GM18508 (cell line): Measurements from ENCODE around the gene NAGPA.
"Not testable (repeated sequence)": the region's sequence is repeated elsewhere in the genome, so short reads cannot be mapped to it uniquely, and the experiment has no call there.

Source experiments
- ATAC-seq: cut with Tn5 transposase; IDR thresholded peaks from one replicate; pipeline ENCODE4 v1.9.1; 2021; ENCODE audit warnings: moderate number of reproducible peaks; ENCODE audit not compliant: insufficient read depth, unreplicated experiment

Gene NAGPA, protein sequence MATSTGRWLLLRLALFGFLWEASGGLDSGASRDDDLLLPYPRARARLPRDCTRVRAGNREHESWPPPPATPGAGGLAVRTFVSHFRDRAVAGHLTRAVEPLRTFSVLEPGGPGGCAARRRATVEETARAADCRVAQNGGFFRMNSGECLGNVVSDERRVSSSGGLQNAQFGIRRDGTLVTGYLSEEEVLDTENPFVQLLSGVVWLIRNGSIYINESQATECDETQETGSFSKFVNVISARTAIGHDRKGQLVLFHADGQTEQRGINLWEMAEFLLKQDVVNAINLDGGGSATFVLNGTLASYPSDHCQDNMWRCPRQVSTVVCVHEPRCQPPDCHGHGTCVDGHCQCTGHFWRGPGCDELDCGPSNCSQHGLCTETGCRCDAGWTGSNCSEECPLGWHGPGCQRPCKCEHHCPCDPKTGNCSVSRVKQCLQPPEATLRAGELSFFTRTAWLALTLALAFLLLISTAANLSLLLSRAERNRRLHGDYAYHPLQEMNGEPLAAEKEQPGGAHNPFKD

GRCh38 chr16:5033256-5034166 is at the start of gene NAGPA:
TSS of gene NAGPA (minus strand) at chr16:5033935. CDS start at chr16:5033914, 21 bp downstream.
- no peak for ATAC-seq

GRCh38 chr16:5080996-5081395 is 47.3 kb upstream of the NAGPA start:
- not testable (repeated sequence) for ATAC-seq

DNA sequence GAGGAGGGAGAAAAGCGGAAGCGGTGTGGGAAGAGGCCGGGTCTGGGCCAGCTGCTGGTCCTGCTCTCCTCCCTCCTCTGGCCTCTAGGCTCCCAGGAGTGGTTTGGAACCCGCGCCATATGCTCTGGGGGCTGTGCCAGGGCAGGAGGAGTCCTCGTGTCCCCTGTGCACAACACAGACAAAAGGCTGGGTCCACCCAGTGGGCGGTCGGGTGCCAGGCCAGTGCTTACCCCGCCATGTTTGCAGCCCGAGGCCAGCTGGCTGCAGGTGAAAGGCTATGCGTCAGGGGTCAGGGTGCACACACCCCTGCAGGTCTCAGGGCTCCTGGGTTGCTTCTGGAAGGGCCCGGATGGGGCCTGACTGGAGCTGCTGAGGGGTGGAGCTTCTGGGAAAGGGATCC is 46.7 kb upstream of the NAGPA start:
- not testable (repeated sequence) for ATAC-seq

- no peak for ATAC-seq
These were observed 44.9 kb upstream of the NAGPA start for GRCh38 chr16:5078626-5079025.

DNA sequence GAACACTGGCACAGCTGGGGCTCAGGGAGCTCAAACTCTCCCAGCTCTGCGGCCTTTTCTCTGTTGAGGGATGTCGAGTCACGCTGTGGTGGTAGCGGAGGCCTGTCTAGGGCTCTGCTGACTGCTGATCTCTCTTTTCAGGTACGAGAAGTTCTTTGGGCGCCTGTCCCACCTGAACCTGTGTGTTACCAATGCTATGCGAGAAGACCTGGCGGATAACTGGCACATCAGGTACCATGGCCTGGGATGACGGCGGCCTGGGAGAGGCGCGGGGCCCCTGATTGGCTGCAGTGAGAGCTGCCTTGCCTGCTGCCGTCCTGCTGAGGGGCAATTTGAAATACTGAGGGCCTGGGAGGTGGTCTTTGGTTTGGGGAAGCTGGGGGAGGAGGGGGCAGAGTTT is 43.6 kb upstream of the NAGPA start:
- ATAC-seq, result no peak

GRCh38 chr16:5075637-5076036 is 41.9 kb upstream of the NAGPA start:
- ATAC-seq, result no peak

DNA sequence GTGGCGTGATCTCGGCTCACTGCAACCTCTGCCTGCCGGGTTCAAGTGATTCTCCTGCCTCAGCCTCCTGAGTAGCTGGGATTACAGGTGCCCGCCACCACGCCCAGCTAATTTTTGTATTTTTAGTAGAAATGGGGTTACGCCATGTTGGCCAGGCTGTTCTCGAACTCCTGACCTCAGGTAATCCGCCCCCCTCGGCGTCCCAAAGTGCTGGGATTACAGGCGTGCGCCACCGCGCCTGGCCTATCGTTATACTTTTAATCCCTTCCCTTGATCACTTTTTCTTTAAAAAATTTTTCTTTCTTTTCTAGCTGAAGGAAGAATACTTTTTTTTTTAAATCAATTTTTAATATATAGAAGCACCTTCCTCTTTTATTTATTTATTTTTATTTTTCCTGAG is 40.0 kb upstream of the NAGPA start:
- not testable (repeated sequence) for ATAC-seq

DNA sequence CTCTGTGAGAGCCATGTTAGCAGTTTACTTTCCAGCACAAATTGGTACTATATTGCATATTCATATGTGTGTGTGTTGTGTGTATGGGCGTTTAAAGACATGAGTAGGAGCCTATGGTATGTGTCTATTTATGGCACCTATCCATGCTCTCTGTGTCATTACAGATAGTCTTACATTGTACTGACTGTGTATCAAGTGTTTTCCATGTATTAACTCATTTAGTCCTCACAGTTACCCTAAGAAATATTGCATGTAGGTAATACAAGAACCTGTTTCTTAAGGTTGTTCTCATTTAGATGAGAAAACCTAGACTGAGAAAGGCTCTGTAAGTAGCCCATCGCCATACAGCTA is 39.5 kb upstream of the NAGPA start:
- ATAC-seq, result no peak

GRCh38 chr16:5072334-5073278 is 38.9 kb upstream of the NAGPA start:
- ATAC-seq, result peak; percentile 10

DNA sequence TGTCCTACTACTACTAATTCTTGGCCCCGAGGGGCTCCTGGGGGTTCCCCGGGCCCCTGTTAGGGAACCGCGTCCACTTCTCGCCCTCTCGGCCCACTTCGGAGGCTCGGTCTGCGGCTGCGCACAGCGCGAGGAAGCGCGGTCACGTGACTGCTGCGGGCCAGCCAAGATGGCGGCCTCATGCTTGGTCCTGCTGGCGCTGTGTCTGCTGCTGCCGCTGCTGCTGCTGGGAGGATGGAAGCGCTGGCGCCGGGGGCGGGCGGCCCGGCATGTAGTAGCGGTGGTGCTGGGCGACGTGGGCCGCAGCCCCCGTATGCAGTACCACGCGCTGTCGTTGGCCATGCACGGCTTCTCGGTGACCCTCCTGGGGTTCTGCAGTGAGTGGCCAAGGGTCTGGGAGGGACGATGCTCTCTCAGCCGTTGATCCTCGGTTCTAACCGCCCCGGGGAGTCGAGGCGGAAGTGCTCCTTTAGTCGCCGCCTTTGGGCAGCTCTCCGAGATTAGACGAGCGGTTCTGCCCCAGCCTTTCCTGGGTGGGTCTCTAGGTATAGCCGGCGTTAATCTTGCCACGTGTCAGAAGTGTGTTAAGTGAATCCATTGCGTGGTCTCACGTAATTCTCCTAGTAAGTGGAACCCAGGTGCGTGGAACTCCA is 38.1 kb upstream of the NAGPA start, which contains the start of gene ALG1:
Gene ALG1, plus strand, starts transcription at position 163 of the 653 bp plus-strand sequence. Its CDS starts 7 bp downstream, at position 170.
- peak; percentile 45 for ATAC-seq

DNA sequence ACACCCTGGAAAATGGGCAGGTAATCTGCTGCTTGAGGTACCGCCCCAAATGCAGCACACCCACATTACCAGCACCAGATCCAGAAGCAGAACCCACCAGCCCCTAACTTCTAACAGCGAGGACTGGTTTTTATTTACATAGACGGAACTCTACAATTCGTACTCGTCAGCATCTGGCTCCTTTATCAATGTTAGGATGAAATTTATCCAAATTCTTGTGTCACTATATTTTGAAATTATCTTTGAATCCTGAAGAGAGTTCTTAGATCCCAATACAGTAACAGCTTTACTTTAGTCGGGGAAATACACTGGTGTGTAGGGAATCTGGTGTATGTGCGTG is 37.6 kb upstream of the NAGPA start:
- ATAC-seq, result no peak

DNA sequence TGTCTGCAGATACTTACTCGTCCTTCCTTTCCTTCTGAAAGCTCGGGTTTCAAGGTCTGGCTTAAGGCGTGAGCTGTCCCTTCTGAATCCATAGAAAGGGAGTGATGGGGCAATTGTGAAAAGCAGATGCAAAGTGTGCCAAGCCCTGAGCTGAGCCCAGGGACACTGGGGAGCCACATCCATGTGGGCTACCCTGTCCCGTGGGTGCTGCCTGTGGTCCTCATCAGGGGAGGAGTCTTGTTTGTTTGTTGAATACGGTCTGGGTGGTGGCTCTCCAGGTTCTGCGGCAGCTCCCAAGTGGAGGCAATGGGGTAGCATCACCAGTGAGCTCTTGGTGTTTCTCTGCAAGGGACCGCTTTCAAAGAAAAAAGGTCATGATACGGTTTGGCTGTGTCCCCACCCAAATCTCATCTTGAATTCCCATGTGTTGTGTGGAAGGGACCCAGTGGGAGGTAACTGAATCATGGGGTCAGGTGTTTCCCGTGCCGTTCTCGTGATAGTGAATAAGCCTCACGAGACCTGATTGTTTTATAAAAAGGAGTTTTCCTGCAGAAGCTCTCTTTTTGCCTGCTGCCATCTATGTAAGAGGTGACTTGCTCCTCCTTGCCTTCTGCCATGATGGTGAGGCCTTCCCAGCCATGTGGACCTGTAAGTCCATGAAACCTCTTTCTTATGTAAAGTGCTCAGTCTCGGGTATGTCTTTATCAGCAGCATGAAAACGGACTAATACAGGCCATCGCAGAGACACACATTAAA is 36.9 kb upstream of the NAGPA start:
- no peak for ATAC-seq

- no peak for ATAC-seq
These were observed 36.1 kb upstream of the NAGPA start for GRCh38 chr16:5069854-5070253.

GRCh38 chr16:5069048-5069447 is 35.3 kb upstream of the NAGPA start:
- no peak for ATAC-seq

DNA sequence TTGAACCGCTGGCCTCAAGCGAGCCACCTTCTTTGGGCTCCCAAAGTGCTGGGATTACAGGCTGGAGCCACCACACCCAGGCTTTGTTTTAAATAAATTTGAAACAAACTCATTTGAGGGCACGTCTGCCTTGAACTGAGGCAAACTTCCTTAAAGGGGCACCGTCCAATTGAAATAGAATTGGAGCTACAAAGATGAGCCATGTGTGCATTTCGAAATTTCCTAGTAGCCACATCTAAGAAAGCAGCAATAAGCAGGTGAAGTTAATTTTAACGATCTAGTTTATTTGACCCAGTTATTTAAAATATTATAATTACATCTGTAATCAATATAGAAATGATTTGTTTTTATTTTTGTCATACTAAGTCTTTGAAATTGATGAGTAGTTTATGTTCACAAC is 32.8 kb upstream of the NAGPA start:
- no peak for ATAC-seq

DNA sequence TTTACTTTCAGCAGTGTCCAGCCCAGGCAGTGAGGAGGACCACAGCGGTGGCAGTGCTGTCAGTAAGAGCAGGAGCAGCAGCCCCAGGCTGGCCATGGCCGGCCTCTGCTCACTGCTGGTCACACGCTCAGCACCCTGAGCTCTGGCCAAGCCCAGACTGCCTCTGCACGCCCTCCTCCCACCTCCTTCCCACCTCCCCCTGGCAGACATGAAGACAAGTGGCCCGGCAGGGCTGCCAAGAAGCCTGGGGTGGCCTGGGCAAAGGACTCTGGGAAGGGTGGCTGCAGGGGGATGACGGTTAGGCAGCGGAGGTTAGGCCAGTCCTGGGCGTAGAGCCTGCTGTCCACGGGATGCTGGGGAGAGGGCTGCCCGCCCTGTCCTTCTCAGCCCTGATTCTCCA is 32.1 kb upstream of the NAGPA start, which contains the start of gene C16orf89:
Gene C16orf89, minus strand, starts transcription at position 144 of the 400 bp plus-strand sequence. Its CDS starts 48 bp downstream, at position 96.
- ATAC-seq, result no peak

DNA sequence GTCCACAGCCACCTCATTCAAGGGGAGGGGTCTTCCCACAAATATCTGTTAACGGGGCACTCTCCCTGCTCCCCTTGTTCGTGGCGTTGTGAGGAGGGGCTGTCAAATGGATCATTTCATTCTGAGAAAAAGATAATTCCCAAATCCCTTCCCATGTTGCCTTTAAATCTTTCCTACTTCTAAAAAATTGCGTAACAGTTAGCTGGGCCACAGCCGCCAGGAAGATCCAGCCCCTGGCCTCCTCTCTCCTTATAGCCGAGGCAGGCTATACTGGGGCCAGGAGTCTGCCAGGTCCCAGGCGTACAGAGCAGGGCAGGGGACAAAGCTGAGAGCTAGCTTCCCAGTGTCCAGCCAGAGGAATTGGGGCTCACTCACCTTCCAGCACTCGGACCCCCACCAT is 31.6 kb upstream of the NAGPA start:
- ATAC-seq, result no peak

- ATAC-seq, result no peak
These were observed 31.2 kb upstream of the NAGPA start for GRCh38 chr16:5064915-5065314.
